RWPE2 (cell line): Measurements from ENCODE around the gene VWCE.
A peak's percentile ranks its signal among the peaks of the same experiment; 100 is the strongest.

Experiments used
- ATAC-seq: fragments of 200-7000 bp; cut with Tn5 transposase; 3 replicates; pipeline ENCODE4 v1.9.1; 2021; ENCODE audit warnings: low read depth
- DNase-seq: peaks from one replicate; pipeline ENCODE4 v3.0.0-alpha.2; 2020; ENCODE audit warnings: low spot score
- H3K27ac ChIP-seq: fragments of 450-650 bp; 2 replicates; pipeline ENCODE4 v1.5.1; 2017; ENCODE audit warnings: mild to moderate bottlenecking; ENCODE audit not compliant: poor library complexity, severe bottlenecking
- H3K27me3 ChIP-seq: fragments of 250-450 bp; sonication (Bioruptor Pico); 2 replicates; pipeline ENCODE4 v1.5.1; 2021; ENCODE audit warnings: mild to moderate bottlenecking, moderate library complexity; ENCODE audit not compliant: insufficient read depth, poor library complexity, severe bottlenecking
- H3K36me3 ChIP-seq: fragments of 250-450 bp; sonication (Bioruptor Pico); 2 replicates; pipeline ENCODE4 v1.5.1; 2020; ENCODE audit warnings: low read depth, mild to moderate bottlenecking, moderate library complexity
- H3K4me1 ChIP-seq: fragments of 250-450 bp; sonication (Bioruptor Pico); 2 replicates; pipeline ENCODE4 v1.5.1; 2021; ENCODE audit warnings: mild to moderate bottlenecking, moderate library complexity; ENCODE audit not compliant: insufficient read depth, poor library complexity, severe bottlenecking
- H3K4me3 ChIP-seq: fragments of 250-450 bp; sonication (Bioruptor Pico); 2 replicates; pipeline ENCODE4 v1.5.1; 2021; ENCODE audit warnings: mild to moderate bottlenecking, moderate library complexity; ENCODE audit not compliant: severe bottlenecking
- H3K9me3 ChIP-seq: fragments of 250-450 bp; sonication (Bioruptor Pico); 2 replicates; pipeline ENCODE4 v1.5.1; 2021; ENCODE audit warnings: mild to moderate bottlenecking, moderate library complexity; ENCODE audit not compliant: severe bottlenecking
- CTCF ChIP-seq: fragments of 450-650 bp; IDR thresholded peaks from one replicate; pipeline ENCODE4 v1.5.1; 2017; ENCODE audit warnings: mild to moderate bottlenecking, moderate library complexity; ENCODE audit not compliant: poor library complexity, severe bottlenecking

Gene VWCE

GRCh38 chr11:61293867-61294716 is 1.0 kb downstream of the VWCE start:
- Histone ChIP-seq H3K27me3 (peaks cover 11% of the 10 kb centered on the region), H3K4me1 (peaks cover 15% of the 10 kb centered on the region), H3K9me3 (no peaks in the 10 kb centered on the region), H3K36me3 (peaks cover 4% of the 10 kb centered on the region; the same call in 1 of the 2 replicates), H3K4me3 (peak overlapping the region; percentile 26), H3K27ac (no peak overlapping the region)
- ATAC-seq, result peak; percentile 49
- DNase-seq, result no peak
- no peak for TF ChIP-seq CTCF

GRCh38 chr11:61292356-61292755 is 2.8 kb downstream of the VWCE start:
- Histone ChIP-seq H3K9me3 (no peaks in the 10 kb centered on the region), H3K27me3 (peaks cover 11% of the 10 kb centered on the region), H3K4me3 (no peak overlapping the region), H3K4me1 (peaks cover 4% of the 10 kb centered on the region), H3K27ac (no peak overlapping the region), H3K36me3 (no peaks in the 10 kb centered on the region)
- DNase-seq, result no peak
- TF ChIP-seq CTCF, result no peak
- ATAC-seq, result no peak

- no peak for DNase-seq
- Histone ChIP-seq H3K36me3 (no peaks in the 10 kb centered on the region), H3K27me3 (peaks cover 11% of the 10 kb centered on the region), H3K27ac (no peak overlapping the region), H3K4me1 (no peaks in the 10 kb centered on the region), H3K4me3 (no peak overlapping the region), H3K9me3 (no peaks in the 10 kb centered on the region)
- ATAC-seq, result no peak
- TF ChIP-seq CTCF, result peak; percentile 8
Measured at GRCh38 chr11:61290905-61291690, 4.0 kb downstream of the VWCE start.

- H3K36me3 ChIP-seq, result no peaks in the 10 kb centered on the region
- H3K27ac ChIP-seq, result no peak overlapping the region
- H3K4me3 ChIP-seq, result no peak overlapping the region
- no peaks in the 10 kb centered on the region for H3K4me1 ChIP-seq
- H3K9me3 ChIP-seq, result no peaks in the 10 kb centered on the region
- ATAC-seq, result no peak
- TF ChIP-seq CTCF, result no peak
- DNase-seq, result no peak
- no peaks in the 10 kb centered on the region for H3K27me3 ChIP-seq
Measured at GRCh38 chr11:61287338-61287977, 7.7 kb downstream of the VWCE start.
